Sigmoid colon (tissue), 4 donors: ENCODE measurements around the gene CA11.

ENCODE experiments used
- EP300 ChIP-seq, 4 donors: sonication (generic); formaldehyde crosslinking; IDR thresholded peaks; one replicate each; pipeline ENCODE4 v1.6.1; 2017; ENCODE audit warnings: antibody characterized with exemption in 4 of 4
- POLR2A ChIP-seq, 2 donors: fragments of 450-650 bp; IDR thresholded peaks; one replicate each; pipeline ENCODE4 v1.6.1; 2016; ENCODE audit warnings: antibody characterized with exemption in 2 of 2, mild to moderate bottlenecking in 2 of 2, moderate library complexity in 2 of 2
- POLR2AphosphoS5 ChIP-seq, 4 donors: sonication (generic); formaldehyde crosslinking; IDR thresholded peaks; one replicate each; pipeline ENCODE4 v1.6.1; 2017; ENCODE audit warnings: antibody characterized with exemption in 4 of 4
- TF ChIP-seq, protein P1 (sequence below), 4 experiments: fragments of 450-650 bp in 3 of 4; fragments of 200-600 bp in 1 of 4; IDR thresholded peaks; one replicate each; pipeline ENCODE4 v1.5.1; 2016 to 2019; ENCODE audit warnings: antibody characterized with exemption in 4 of 4, mild to moderate bottlenecking in 3 of 4, moderate library complexity in 2 of 4

DNA sequence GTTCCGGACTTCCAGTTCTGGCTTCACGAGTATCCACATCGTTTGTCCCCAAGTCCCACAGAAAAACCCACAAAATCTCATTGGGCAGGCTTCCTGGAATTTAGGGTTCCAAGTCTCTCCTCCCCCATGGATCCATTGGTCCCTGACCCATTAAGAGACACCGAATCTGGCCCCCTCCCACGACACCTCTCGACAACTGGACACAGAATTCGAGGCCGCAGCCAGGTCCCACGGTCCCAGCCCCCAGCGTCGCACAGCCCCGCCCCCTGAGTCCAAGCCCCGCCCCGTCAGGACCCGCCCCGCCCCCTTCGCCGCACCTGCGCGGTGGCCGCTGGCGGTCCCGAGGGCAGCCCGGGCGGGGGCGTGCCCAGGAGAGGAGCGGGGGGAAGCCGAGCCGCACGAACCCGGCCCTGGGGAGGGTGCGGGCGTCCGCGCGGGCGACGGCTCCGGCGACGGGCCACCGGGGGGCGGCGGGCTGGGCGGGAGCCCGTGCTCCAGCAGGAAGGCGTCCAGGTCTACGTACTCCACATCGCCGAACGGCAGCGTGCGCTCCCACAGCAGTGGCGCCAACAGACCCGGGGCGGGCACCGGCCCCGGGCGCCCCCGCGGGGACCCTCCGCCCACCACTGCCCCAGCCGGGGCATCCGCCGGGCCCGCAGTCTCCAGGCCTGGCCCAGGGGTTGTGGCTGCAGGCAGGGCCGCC, 10.6 kb downstream of the CA11 start:
- peak; percentile 51 to 52 for TF ChIP-seq POLR2A (IDR thresholded peaks at IDR 0.05)
- TF ChIP-seq, protein P1, sequence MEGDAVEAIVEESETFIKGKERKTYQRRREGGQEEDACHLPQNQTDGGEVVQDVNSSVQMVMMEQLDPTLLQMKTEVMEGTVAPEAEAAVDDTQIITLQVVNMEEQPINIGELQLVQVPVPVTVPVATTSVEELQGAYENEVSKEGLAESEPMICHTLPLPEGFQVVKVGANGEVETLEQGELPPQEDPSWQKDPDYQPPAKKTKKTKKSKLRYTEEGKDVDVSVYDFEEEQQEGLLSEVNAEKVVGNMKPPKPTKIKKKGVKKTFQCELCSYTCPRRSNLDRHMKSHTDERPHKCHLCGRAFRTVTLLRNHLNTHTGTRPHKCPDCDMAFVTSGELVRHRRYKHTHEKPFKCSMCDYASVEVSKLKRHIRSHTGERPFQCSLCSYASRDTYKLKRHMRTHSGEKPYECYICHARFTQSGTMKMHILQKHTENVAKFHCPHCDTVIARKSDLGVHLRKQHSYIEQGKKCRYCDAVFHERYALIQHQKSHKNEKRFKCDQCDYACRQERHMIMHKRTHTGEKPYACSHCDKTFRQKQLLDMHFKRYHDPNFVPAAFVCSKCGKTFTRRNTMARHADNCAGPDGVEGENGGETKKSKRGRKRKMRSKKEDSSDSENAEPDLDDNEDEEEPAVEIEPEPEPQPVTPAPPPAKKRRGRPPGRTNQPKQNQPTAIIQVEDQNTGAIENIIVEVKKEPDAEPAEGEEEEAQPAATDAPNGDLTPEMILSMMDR (IDR thresholded peaks at IDR 0.05): no peak
- no peak for TF ChIP-seq EP300 (IDR thresholded peaks at IDR 0.05)
- peak; percentile 62 to 92 (median 79) for TF ChIP-seq POLR2AphosphoS5 (IDR thresholded peaks at IDR 0.05)
